DOHH2 (cell line): ENCODE data around the gene ATP8B3.

Experiments
- H3F3A ChIP-seq: fragments of 200-600 bp; sonication (generic), shearing (Covaris generic); 2 replicates; pipeline ENCODE4 v1.6.0; 2016; ENCODE audit warnings: antibody characterized with exemption, mild to moderate bottlenecking; ENCODE audit not compliant: control insufficient read depth, insufficient read depth
- H3K27ac ChIP-seq: fragments of 200-600 bp; sonication (generic); 2 replicates; pipeline ENCODE4 v1.5.1; 2014; ENCODE audit warnings: low read depth, mild to moderate bottlenecking, low read length, moderate library complexity
- H3K27me3 ChIP-seq: fragments of 200-600 bp; sonication (generic); 2 replicates; pipeline ENCODE4 v1.6.1; 2014; ENCODE audit warnings: mild to moderate bottlenecking, low read length, mixed read lengths; ENCODE audit not compliant: control insufficient read depth
- H3K36me3 ChIP-seq: fragments of 200-600 bp; sonication (generic); 2 replicates; pipeline ENCODE4 v1.6.1; 2014; ENCODE audit warnings: mild to moderate bottlenecking, low read length, moderate library complexity, mixed read lengths; ENCODE audit not compliant: control insufficient read depth
- H3K4me1 ChIP-seq: fragments of 200-600 bp; sonication (generic); 2 replicates; pipeline ENCODE4 v1.6.1; 2014; ENCODE audit warnings: mild to moderate bottlenecking, low read length, mixed read lengths; ENCODE audit not compliant: control insufficient read depth
- H3K4me2 ChIP-seq: fragments of 200-600 bp; sonication (generic); 2 replicates; pipeline ENCODE4 v1.6.0; 2014; ENCODE audit warnings: mild to moderate bottlenecking, low read length, moderate library complexity
- H3K4me3 ChIP-seq: fragments of 200-600 bp; sonication (generic); 2 replicates; pipeline ENCODE4 v1.5.1; 2014; ENCODE audit warnings: mild to moderate bottlenecking, low read length, mixed read lengths
- H3K79me2 ChIP-seq: fragments of 200-600 bp; sonication (generic); 2 replicates; pipeline ENCODE4 v1.6.1; 2014; ENCODE audit warnings: mild to moderate bottlenecking, low read length, mixed read lengths; ENCODE audit not compliant: control insufficient read depth
- H3K9me2 ChIP-seq: fragments of 200-600 bp; sonication (generic); replicated peaks from 2 replicates; pipeline ENCODE4 v1.6.1; 2014; ENCODE audit warnings: mild to moderate bottlenecking, low read length, mixed read lengths; ENCODE audit not compliant: control insufficient read depth
- H3K9me3 ChIP-seq: fragments of 200-600 bp; sonication (generic); 2 replicates; pipeline ENCODE4 v1.6.1; 2014; ENCODE audit warnings: antibody characterized with exemption, low read length, mixed read lengths; ENCODE audit not compliant: control insufficient read depth, insufficient read depth
- H4K20me1 ChIP-seq: fragments of 200-600 bp; sonication (generic); 2 replicates; pipeline ENCODE4 v1.6.0; 2014; ENCODE audit warnings: low read depth, mild to moderate bottlenecking, antibody characterized with exemption, low read length, moderate library complexity; ENCODE audit not compliant: control insufficient read depth, insufficient read depth
- CTCF ChIP-seq: fragments of 200-600 bp; sonication (generic); IDR thresholded peaks from one replicate; pipeline ENCODE4 v1.5.1; 2014; ENCODE audit warnings: antibody characterized with exemption, mild to moderate bottlenecking, low read depth, low read length; ENCODE audit not compliant: poor library complexity, severe bottlenecking
- EZH2phosphoT487 ChIP-seq: fragments of 200-600 bp; sonication (generic); IDR thresholded peaks from 2 replicates; pipeline ENCODE4 v1.6.1; 2017; ENCODE audit warnings: borderline replicate concordance, mild to moderate bottlenecking, antibody characterized with exemption, low read length, moderate library complexity, mixed read lengths

ATP8B3 gene

GRCh38 chr19:1823020-1823419 is 10.9 kb upstream of the ATP8B3 start:
- Histone ChIP-seq H3K79me2 (peaks cover 8% of the 10 kb centered on the region), H3K9me2 (no peaks in the 10 kb centered on the region), H3K4me1 (no peaks in the 10 kb centered on the region), H3K4me2 (no peak overlapping the region), H3K4me3 (no peak overlapping the region), H3K27me3 (no peaks in the 10 kb centered on the region), H3K36me3 (peaks cover 68% of the 10 kb centered on the region), H3K27ac (no peak overlapping the region), H3K9me3 (no peaks in the 10 kb centered on the region), H4K20me1 (no peaks in the 10 kb centered on the region), H3F3A (no peaks in the 10 kb centered on the region)
- TF ChIP-seq CTCF (no peak), EZH2phosphoT487 (no peak)

GRCh38 chr19:1822210-1822609 is 10.1 kb upstream of the ATP8B3 start:
- H3K36me3 ChIP-seq = peaks cover 71% of the 10 kb centered on the region
- H3K4me1 ChIP-seq = no peaks in the 10 kb centered on the region
- no peaks in the 10 kb centered on the region for H3K9me2 ChIP-seq
- no peak for TF ChIP-seq EZH2phosphoT487
- TF ChIP-seq CTCF = no peak
- no peak overlapping the region for H3K4me2 ChIP-seq
- H3K27ac ChIP-seq = no peak overlapping the region
- H3K27me3 ChIP-seq = no peaks in the 10 kb centered on the region
- H3K4me3 ChIP-seq = no peak overlapping the region
- H3F3A ChIP-seq = no peaks in the 10 kb centered on the region
- peaks cover 8% of the 10 kb centered on the region for H3K79me2 ChIP-seq
- no peaks in the 10 kb centered on the region for H4K20me1 ChIP-seq
- H3K9me3 ChIP-seq = no peaks in the 10 kb centered on the region

GRCh38 chr19:1819341-1820255 is 7.5 kb upstream of the ATP8B3 start:
- H3K27ac ChIP-seq = no peak overlapping the region
- no peaks in the 10 kb centered on the region for H4K20me1 ChIP-seq
- no peaks in the 10 kb centered on the region for H3F3A ChIP-seq
- peaks cover 4% of the 10 kb centered on the region; the same call in 1 of the 2 replicates for H3K79me2 ChIP-seq
- H3K4me3 ChIP-seq = no peak overlapping the region
- TF ChIP-seq CTCF = no peak
- no peak for TF ChIP-seq EZH2phosphoT487
- H3K9me2 ChIP-seq = no peaks in the 10 kb centered on the region
- H3K36me3 ChIP-seq = peaks cover 76% of the 10 kb centered on the region
- H3K27me3 ChIP-seq = no peaks in the 10 kb centered on the region
- H3K9me3 ChIP-seq = no peaks in the 10 kb centered on the region
- H3K4me1 ChIP-seq = no peaks in the 10 kb centered on the region
- no peak overlapping the region for H3K4me2 ChIP-seq
